Measurements from ENCODE around the gene MICAL1. TPM values are rescaled to one million over a fixed set of nuclear protein-coding genes. Genes with fewer than 3 reads are reported as not detected.
"Not testable (repeated sequence)": the region's sequence is repeated elsewhere in the genome, so short reads cannot be mapped to it uniquely, and the experiment has no call there.

MICAL1 gene
- total RNA-seq, 6 donors from 2014 or later, result 61.7 to 268 (median 78.3) TPM

GRCh38 chr6:109467696-109468095, 12.1 kb upstream of the MICAL1 start:
- Histone ChIP-seq H3K27me3 (no peaks in the 10 kb centered on the region), H3K4me1 (peaks cover 0 to 10% (median 4%) of the 10 kb centered on the region in 4 donors), H3K4me3 (no peak overlapping the region), H3K36me3 (peaks cover 0 to 89% (median 54%) of the 10 kb centered on the region in 4 donors), H3K27ac (no peak overlapping the region), H3K9me3 (no peaks in the 10 kb centered on the region)
- no peak for DNase-seq
- TF ChIP-seq EP300 (IDR thresholded peaks at IDR 0.05), result no peak
- TF ChIP-seq CTCF (IDR thresholded peaks at IDR 0.05), result no peak
- TF ChIP-seq POLR2A (IDR thresholded peaks at IDR 0.05), result no peak
- no peak for TF ChIP-seq POLR2AphosphoS5 (IDR thresholded peaks at IDR 0.05)
- WGBS, 2 donors, result 89 to 95% methylated on average over 6 of the region's 6 CpGs
- no peak for ATAC-seq (ENCODE audit: low FRiP score in 2 of 2)

GRCh38 chr6:109466212-109466923, 10.8 kb upstream of the MICAL1 start:
- Histone ChIP-seq H3K36me3 (peaks cover 0 to 88% (median 41%) of the 10 kb centered on the region in 4 donors), H3K27ac (peak overlapping the region in 3 of 4 donors; percentile 37 to 74 (median 72)), H3K27me3 (no peaks in the 10 kb centered on the region), H3K4me3 (no peak overlapping the region), H3K9me3 (no peaks in the 10 kb centered on the region), H3K4me1 (peaks cover 0 to 7% (median 4%) of the 10 kb centered on the region in 4 donors)
- WGBS, 2 donors, result 72 to 83% methylated on average over 7 of the region's 7 CpGs
- no peak for TF ChIP-seq POLR2A (IDR thresholded peaks at IDR 0.05)
- TF ChIP-seq EP300 (IDR thresholded peaks at IDR 0.05), result no peak
- TF ChIP-seq POLR2AphosphoS5 (IDR thresholded peaks at IDR 0.05), result no peak
- no peak for TF ChIP-seq CTCF (IDR thresholded peaks at IDR 0.05)
- no peak for DNase-seq
- ATAC-seq (ENCODE audit: low FRiP score in 2 of 2), result peak; percentile 23 to 39

GRCh38 chr6:109465772-109466171, 10.2 kb upstream of the MICAL1 start:
- Histone ChIP-seq H3K36me3 (peaks cover 0 to 88% (median 36%) of the 10 kb centered on the region in 4 donors), H3K27ac (peak overlapping the region in 3 of 4 donors; percentile 37 to 74 (median 72)), H3K4me1 (peaks cover under 1 to 7% (median 4%) of the 10 kb centered on the region in 4 donors), H3K9me3 (no peaks in the 10 kb centered on the region), H3K27me3 (no peaks in the 10 kb centered on the region), H3K4me3 (no peak overlapping the region)
- DNase-seq, result peak; percentile 79 to 92
- 73 to 81% methylated on average over 7 of the region's 7 CpGs for WGBS, 2 donors
- peak; percentile 48 to 90 for ATAC-seq (ENCODE audit: low FRiP score in 2 of 2)
- TF ChIP-seq CTCF (IDR thresholded peaks at IDR 0.05), result no peak
- TF ChIP-seq POLR2AphosphoS5 (IDR thresholded peaks at IDR 0.05), result peak in 1 of 2 donors; percentile 25
- no peak for TF ChIP-seq POLR2A (IDR thresholded peaks at IDR 0.05)
- TF ChIP-seq EP300 (IDR thresholded peaks at IDR 0.05), result peak in 1 of 4 donors; percentile 60

GRCh38 chr6:109461733-109462526, 6.4 kb upstream of the MICAL1 start:
- no peaks in the 10 kb centered on the region for H3K9me3 ChIP-seq
- H3K27ac ChIP-seq, result no peak overlapping the region
- H3K36me3 ChIP-seq, result peaks cover 0 to 53% (median 15%) of the 10 kb centered on the region in 4 donors
- 83 to 96% methylated on average over 1 of the region's 1 CpG for WGBS, 2 donors
- H3K27me3 ChIP-seq, result no peaks in the 10 kb centered on the region
- peaks cover 7 to 22% (median 16%) of the 10 kb centered on the region in 4 donors for H3K4me1 ChIP-seq
- no peak for TF ChIP-seq EP300 (IDR thresholded peaks at IDR 0.05)
- no peak for TF ChIP-seq CTCF (IDR thresholded peaks at IDR 0.05)
- no peak for TF ChIP-seq POLR2A (IDR thresholded peaks at IDR 0.05)
- TF ChIP-seq POLR2AphosphoS5 (IDR thresholded peaks at IDR 0.05), result no peak
- no peak for DNase-seq
- no peak overlapping the region for H3K4me3 ChIP-seq
- ATAC-seq (ENCODE audit: low FRiP score in 2 of 2), result no peak

GRCh38 chr6:109461205-109461604, 5.6 kb upstream of the MICAL1 start:
- not testable (repeated sequence) for H3K9me3 ChIP-seq; ATAC-seq (ENCODE audit: low FRiP score in 2 of 2); H3K27me3 ChIP-seq; DNase-seq; H3K4me3 ChIP-seq
- Histone ChIP-seq H3K4me1 (peaks cover 9 to 26% (median 21%) of the 10 kb centered on the region in 4 donors), H3K36me3 (peaks cover 0 to 46% (median 11%) of the 10 kb centered on the region in 4 donors), H3K27ac (peak overlapping the region in 2 of 4 donors; percentile 37 to 50)
- WGBS, 2 donors, result 94 to 95% methylated on average over 1 of the region's 1 CpG
